ENCODE data around the gene PCP4L1.
"Not testable (repeated sequence)": the region's sequence is repeated elsewhere in the genome, so short reads cannot be mapped to it uniquely, and the experiment has no call there.

The PCP4L1 gene

DNA sequence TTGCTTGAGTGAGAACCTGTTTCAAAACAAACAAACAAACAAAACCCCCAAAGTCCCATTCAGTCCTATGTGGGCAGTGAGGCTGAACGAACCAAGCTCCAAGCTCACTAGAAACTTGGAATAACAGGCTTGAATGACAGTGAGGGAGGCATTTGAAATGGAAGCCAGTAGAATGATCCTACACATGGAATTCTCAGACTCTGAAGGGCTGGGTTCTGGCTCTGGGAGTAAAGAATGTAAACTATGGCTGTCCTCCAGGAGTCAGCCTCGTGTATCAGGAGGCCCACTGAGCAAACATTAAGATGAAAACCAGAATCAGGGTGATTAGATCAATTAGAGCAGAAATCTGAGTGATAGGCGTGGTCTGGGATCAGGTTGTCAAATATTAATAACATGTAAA, 14.9 kb downstream of the PCP4L1 start:
- no peak for DNase-seq

DNA sequence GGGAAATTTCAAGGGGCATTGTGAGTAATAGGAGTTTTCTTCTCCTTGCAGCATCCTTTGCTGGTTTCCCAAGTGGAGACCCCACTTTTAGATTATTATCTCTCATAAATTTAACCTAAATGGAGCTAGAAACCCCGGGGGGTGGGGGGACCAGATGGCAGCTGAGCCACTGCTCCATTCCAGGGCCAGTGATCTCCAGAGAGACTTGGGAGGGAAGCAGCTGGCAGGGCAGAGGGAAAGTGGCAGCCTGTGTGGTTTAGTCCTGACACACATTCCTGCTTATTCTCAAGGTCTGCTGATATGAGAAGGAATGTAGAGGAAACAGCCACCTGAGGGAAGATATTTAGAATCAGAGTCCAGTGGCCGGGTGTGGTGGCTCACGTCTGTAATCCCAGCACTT, 16.3 kb downstream of the PCP4L1 start:
- no peak for DNase-seq

DNA sequence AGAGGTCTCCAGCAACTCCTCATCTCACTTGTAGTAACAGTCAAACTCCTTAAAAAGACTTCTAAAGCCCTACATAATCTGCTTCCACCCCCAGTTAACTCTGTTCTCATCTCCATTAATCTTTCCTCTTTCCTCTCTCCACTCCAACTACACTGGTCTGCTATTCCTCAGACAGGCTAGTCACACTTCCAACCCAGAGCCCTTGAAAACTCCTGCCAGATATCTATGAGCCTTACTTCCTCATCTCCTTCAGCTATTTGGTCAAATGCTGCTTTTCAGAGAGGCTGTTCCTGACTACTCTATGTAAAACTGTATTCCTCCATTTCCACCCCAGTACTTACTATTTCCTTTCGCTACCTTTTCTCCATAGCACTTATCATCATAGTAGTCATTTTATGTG, 24.4 kb downstream of the PCP4L1 start:
- DNase-seq: peak; percentile 7 to 9

DNA sequence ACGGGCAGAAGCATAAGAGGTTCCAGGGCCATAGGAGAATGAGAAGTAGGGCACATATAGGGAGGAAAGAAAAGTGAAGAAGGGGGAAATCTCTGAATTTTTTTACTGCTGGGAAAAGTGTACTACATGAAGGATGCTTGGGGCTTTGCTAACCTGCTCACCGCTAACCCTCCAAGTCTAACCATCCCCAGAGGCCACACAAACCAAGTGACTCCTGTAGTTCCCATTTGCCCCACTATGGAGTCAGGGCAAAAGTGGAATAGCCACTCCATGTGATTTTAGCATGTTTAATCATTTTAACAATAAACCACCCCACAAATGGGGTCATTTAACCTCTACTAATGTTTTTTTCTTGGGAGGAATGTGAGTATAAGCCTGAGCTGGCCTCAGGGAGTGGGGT, 26.6 kb downstream of the PCP4L1 start:
- DNase-seq: no peak

DNA sequence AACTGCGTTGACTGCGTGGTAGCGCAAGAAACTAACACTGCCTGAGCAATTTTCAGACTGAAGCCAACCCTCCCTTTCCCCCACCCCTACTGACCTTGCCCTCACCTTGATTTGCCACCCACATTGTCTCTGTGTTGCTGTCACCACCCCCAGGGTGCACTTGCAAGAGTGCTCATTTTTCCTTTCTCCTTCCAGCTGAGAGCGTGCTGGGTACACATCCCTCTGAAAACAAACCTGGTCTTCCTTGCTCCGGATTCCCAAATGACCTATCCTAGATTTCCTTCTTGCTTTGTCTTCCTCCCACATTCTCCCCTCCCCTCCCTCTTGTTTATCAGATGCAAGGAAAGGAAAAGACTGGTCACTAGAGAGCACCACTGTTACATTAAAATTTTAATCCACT, 27.0 kb downstream of the PCP4L1 start:
- no peak for DNase-seq

DNA sequence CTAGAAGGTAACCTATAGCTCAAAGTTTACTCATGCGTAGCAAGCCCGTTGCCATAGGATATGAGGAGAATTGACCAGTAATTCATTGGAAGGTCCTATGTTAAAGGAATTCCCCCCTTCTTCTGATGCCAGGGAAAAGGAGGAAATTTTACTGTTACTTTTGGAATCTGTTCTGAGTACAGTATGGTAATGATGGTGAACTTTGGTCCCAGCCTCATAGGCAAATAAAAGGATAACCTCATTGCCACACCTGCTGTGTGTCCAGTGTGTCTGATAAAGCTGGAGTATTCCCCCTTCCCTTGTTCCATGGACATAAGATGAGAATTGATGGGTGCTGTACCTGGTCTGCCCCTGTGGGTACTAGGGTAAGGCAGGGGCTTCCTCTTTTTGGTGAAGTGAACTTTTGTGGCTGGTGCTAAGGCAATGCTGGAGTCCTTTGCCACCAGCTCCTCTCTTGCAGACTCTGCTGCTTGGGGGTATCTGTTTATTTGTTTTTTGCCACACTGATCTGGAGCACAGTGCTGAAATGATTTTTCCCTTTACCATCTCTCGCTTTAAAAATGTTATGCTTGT, 29.0 kb downstream of the PCP4L1 start:
- DNase-seq: no peak

DNA sequence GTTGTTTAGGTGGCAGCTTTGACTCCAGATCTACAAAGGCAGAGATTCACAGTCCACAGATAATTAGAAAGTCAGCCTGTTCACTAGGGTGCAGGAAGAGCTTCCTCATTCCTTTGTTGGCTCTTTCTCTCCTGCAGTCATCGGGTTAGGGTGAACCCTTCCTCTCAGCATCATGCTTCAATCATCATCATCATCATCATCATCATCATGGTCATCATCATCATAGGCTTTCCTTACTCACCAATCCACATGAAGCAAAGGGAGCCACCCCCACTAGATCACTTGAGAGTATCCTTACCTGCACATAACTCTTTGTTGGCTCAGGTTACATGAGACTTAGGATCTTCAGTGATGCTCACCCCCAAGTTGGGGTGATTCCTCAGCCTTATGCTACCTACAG, 32.2 kb downstream of the PCP4L1 start:
- DNase-seq: no peak

DNA sequence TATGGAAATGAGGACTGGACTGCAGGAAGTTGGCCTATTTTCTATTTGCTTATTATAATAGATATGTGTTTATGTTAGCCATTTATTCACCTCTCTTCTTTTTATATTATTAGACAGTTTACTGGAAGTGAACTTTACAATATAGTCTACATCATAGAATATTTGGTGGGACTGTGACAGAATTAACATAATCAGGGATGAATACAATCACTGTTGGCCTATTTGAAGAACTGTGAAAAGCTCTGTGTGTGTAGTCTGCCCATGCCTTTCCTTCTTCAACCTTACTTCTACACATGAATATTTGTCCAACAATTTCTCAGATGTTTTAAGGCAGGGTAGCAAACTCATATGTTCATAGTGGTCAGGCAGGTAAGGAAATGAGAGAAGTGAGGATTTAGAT, 38.9 kb downstream of the PCP4L1 start:
- no peak for DNase-seq

DNA sequence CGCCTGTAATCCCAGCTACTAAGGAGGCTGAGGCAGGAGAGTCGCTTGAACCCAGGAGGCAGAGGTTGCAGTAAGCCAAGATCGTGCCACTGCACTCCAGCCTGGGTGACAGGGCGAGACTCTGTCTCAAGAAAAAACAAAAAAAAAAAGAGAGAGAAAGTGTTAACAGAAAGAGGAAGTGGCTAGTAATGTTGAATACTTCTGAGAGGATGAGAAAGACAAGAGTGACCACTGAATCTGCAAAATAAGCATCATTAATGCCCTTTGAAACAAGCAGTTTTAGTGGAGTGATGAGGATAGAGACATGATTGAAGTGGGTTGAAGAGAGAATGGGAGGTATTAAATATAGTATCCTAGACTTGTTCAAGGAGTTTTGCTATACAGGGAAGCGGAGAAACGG, 39.6 kb downstream of the PCP4L1 start:
- DNase-seq: peak; percentile 22 to 55

DNA sequence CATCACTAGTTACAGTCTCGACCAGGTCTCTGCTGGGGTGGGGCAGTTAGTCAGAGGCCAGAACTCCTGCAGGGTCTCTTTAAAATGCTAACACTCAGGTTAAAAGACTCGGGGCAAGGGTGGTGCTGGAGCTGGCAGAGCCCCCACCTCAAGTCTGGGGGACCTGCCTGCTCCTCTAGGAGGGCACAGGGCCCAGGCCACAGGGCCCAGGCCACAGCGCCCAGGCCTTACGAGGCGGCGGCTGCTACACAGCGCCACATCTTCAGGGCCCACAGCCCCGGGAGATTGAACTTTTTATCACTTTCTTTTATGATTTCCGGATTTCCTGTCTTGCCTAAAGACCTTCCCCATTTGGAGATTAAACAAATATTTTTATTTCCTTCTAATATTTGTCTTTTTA, 40.8 kb downstream of the PCP4L1 start:
- no peak for DNase-seq

DNA sequence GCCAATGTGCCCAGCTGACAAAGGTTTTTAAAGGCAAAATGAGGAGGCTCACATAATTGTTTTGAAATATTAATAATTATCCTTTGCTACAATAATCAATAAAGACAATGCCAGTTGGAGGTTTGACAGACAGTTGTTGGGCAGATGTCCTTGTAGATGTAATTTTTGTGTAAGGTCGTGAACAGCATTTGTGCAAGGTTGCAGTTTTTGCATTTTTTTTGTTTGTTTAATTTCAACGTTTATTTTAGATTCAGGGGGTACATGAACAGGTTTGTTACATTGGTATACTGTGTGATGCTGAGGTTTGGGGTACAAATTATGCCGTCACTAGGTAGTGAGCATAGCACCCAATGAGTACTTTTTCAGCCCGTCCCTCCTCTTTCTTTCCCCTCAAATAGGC, 41.9 kb downstream of the PCP4L1 start:
- DNase-seq: no peak

DNA sequence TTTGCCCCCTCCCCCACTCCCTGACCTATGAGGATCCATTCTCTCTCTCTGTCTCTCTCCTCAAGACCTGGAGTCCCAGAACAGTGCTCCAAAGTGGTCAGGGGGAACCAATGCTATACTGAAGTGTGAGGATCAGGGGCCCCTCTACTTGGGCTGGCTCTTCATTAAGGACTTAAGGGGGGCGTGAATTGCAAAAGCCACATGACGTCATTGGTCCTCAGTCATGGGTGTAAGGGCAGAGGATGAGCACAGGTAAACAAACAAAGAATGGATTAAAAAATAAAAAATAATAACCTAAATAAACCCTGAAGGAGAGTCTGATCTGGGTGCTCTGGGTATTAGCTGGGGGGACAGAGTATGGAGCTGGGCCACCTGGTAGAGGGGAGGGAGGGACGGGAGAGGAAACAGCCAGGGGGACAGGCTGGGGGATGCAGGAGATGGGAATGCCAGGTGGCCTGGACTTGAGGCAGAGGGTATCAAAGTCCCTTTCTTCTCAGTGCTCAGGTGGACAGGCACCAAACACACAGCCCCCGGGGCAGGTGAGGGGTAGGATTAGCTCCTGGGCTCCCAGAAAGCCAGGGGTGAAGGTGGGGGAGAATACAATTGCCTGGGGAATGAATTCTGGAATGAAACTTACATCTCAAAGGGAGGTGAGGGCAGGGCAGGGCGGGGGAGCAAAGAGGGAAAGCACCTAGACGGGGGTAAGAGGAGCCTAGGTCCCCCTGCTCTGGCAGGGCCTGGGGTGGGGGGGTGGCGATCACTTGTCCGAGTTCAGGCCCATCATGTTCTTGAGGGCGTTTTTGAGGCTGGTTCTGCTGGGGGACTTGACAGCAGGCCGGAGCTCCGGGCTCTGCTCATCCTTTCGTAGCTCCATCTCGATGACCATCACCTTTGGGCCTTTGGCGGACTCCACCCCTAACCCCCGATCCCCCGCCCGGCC, 46.7 kb downstream of the PCP4L1 start:
- no peak for DNase-seq

DNA sequence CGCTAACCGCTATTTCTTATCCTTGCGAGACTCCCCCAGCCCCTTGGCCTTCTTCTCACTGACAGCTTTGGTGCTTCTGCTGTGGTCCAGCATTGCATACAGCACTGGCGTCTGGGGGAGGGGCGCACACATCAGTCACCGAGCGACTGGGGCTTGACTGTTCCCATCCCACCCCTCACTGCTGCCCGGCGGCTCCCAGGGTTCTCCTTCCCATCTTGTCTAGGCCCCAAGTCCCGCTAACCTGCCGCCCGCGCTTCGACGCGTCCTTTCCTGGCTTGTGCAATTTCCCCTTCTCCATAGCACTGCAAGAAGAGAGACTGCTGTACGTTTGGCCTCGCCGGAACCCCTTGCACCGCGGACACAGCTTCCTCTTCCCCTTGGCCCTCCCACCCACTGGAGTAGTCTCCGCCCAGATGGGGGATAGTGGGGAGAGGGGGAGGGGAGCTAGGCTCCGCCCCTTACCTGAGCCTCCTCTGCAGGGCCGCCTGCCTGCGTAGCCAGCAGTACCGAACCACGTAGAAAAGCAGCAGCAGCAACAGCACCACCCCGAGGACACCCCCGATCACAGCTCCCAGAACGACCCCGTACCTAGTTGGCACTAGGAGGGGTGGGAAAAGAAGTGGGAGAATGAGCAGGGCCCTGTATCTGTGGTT, 47.4 kb downstream of the PCP4L1 start:
- peak; percentile 92 to 95 for DNase-seq

DNA sequence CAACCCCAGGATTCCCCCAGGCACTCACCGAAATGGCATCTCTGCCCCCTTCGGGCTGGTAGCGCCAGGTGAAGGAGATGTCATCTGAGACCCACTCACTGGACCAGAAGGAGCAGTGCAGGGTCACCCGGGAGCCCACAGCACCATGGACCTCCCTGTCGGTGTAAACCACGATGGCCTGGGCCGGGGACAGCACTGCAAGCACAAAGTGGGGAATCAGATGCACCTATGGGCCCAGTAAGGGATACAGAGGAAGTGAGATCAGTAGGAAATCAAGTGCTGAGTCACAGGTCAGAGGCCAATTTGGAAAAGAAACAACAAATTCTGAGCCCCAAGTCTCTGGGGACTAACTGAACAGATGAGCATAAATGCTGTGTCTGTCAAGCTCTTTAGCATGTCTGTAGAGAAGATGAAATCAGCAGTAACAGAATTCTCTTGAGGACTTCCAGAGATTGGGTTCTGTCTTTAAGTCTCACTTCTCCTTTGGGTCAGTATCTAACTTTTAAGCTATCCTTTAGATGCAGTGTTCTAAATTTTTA, 48.8 kb downstream of the PCP4L1 start:
- DNase-seq: peak; percentile 16 to 40

DNA sequence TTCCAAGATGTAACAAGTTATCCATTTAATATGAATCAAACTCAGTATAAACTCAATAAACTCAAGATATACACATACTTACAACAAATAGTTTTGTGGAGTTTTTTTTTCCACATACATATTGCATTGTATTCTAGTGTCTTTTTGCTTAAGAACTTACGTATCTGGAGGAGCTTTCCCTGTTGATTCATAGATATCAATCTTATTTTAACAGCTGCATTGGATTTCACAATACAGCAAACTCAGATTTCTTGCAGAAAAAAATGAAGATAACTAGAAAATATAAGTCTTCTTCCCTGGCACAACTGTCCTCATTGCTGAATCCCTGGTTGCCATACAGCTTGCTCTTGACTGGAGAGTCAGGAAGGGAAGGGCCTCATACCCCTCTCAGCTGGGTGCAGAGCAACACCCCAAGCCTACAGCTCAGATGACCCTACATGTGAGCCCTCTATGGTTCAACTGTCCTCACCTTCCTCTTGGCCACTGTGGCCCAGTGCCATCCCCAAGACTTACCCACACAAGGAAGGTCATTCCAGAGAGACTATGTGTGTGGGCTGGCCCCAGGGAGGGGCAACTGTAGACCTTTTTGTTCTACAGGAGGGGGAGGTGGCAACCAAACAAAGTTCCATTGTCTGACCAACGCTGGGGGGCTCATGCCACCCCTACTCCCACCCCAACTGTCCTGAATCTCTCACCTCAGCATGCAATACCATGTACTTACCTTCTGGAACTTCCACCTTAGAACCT, 49.5 kb downstream of the PCP4L1 start:
- DNase-seq: peak in 1 of 2 donors; percentile 29

DNA sequence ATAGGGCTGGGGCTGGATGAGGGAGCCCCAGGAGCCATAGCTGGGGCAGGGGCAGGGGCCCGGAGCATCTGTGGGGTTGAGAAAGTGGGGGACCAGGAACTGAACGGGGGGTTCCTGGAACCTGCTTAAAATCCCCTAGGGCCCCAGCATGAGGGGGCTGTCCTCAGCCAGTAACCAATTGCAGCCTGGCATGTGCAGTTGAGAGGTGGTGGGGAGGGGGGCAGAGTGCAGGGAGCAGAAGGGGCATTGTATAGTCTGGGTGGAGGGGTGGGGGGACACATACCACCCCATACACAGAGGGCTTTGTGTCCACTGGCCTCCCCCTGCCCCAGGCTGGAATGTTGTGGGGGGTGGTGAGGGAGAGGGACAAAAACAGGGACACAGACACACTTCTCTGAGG, 51.3 kb downstream of the PCP4L1 start, which contains the start of gene MPZ:
TSS of gene MPZ (minus strand) at position 101 of the 400 bp plus-strand sequence. CDS start at position 38, 63 bp downstream.
- DNase-seq: no peak

DNA sequence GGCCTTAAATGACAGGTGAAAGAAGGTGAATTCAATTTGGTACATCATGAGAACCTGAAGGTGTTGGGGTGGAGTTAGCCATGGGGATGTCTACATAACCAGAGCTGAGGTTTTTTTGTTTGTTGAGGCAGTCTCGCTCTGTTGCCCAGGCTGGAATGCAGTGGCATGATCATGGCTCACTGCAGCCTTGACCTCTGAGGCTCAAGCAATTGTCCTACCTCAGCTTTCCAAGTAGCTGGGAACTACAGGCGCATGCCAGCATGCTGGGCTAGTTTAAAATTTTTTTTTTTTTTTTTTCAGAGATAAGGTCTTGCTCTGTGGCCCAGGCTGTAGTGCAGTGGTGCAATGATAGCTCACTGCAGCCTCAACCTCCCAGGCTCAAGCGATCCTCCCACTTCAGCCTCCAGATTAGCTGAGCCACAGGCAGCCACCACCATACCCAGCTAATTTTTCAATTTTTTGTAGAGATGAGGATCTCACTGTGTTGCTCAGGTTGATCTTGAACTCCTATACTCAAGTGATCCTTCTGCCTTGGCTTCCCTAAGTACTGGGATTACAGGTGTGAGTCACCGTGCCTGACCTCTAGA, 53.1 kb downstream of the PCP4L1 start:
- no peak for DNase-seq

DNA sequence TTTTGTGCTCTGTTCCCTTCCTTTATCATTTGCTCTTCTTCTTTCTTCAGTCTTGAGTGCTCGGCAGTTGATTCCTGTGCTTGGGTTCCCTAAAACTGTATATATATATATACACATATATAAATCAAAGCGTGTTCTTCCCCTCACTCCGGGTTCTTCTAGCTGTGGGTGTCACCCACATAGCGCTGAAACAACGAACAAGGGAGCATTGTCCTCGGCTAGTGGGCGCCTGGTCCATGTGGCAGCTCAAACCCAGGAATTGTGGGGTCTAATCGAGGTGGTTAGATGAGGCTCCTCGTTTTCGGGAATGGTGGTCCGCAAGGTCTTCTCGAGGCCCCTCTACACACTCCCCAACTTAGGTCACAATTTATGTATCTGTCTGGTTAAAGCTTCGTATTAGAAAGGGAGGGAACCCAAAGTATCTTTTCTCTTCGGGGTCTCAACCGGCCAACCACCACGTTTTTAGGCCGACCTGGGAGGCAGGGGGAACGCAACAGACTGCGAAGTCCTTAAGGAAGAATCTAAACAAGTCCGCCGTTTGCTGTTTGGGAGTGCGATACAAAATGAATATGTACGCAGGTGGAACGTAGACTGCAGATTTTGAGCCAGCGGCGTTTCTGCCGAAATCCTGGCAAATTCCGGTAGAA, 55.1 kb downstream of the PCP4L1 start:
- peak; percentile 29 to 54 for DNase-seq

DNA sequence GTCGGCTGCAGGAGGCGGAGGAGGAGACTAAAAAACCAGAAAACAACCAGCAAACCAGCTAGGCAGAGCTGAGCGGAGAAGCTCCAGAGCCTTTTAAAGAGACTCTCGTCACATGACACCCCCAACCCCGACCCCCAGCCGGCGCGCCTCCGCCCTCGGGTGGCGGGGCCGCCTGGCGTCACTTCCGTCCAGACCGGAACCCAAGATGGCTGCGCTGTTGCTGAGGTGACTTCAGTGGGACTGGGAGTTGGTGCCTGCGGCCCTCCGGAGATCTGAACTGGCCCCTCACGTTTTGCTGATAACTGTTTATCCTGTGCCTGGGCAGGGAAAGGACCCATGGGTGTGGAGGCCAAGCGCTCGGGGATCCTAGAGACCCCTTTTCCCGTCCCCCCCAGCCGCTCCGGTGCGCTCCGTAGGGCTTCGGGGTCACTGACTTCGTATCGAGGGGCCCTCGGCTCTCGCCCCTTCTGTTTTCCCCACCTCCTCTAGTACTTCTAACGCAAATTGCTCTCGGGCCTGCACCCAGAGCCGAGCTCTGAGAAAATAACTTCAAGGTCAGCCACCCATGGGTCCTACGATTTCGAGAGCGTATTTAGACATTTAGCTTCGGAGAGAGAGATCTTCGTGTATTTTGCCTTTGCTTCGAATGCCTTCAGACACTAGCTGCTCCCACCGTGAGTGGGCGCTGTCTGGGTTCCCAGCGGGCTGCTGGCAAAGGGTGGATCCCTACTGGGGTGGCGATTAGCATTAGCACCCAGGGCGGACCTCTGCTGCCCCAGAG, 55.8 kb downstream of the PCP4L1 start, which contains the start of gene SDHC:
TSS of gene SDHC (plus strand) at position 181 of the 781 bp plus-strand sequence. CDS start at position 206, 25 bp downstream.
- peak; percentile 94 to 96 for DNase-seq

DNA sequence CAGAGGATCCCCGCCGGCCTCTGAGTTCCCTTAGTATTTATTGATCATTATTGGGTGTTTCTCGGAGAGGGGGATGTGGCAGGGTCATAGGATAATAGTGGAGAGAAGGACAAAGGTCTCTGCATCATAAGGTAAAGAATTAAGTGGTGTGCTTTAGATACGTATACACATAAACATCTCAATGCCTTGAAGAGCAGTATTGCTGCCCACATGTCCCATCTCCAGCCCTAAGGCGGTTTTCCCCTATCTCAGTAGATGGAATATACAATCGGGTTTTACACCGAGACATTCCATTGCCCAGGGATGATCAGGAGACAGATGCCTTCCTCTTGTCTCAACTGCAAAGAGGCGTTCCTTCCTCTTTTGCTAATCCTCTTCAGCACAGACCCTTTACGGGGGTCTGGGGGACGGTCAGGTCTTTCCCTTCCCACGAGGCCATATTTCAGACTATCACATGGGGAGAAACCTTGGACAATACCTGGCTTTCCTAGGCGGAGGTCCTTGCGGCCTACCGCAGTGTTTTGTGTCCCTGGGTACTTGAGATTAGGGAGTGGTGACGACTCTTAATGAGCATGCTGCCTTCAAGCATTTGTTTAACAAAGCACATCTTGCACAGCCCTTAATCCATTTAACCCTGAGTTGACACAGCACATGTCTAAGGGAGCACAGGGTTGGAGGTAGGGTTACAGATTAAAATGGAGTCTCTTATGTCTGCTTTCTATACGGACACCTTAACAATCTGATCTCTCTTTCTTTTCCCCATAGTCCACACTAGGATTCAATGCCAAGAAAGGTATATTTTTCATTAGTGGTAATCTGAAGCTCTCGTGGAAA, 57.5 kb downstream of the PCP4L1 start:
- not testable (repeated sequence) for DNase-seq

Measured in inflammatory macrophage (primary cell).